CD14-positive monocyte (primary cell): ENCODE measurements around the gene TNFAIP8L1. TPM values are rescaled to one million over a fixed set of nuclear protein-coding genes. Genes with fewer than 3 reads are reported as not detected.

ENCODE experiments used
- DNase-seq, 3 donors: peaks; one replicate each; pipeline ENCODE4 v3.0.0-alpha.2; 2011 to 2022
- H2AFZ ChIP-seq: 2 replicates; pipeline ENCODE4 v1.6.0; 2012; ENCODE audit warnings: mild to moderate bottlenecking, low read depth, low read length, inconsistent platforms; ENCODE audit not compliant: insufficient read depth, poor library complexity, severe bottlenecking
- H3K27ac ChIP-seq, 2 donors: 1 replicate in 1 of 2; 2 replicates in 1 of 2; pipeline ENCODE4 v1.5.1; 2012 to 2013; ENCODE audit warnings: low read length in 2 of 2, control low read depth in 1 of 2, inconsistent platforms in 1 of 2, low read depth in 1 of 2, mild to moderate bottlenecking in 1 of 2
- H3K27me3 ChIP-seq, 2 donors: one replicate each; pipeline versions ENCODE4 v1.6.0 to v1.6.1; 2011 to 2013; ENCODE audit warnings: low read length in 2 of 2; ENCODE audit not compliant: control insufficient read depth in 2 of 2, insufficient read depth in 2 of 2
- H3K36me3 ChIP-seq, 2 donors: replicated peaks in 1 of 2; 1 replicate in 1 of 2; 2 replicates in 1 of 2; pipeline versions ENCODE4 v1.5.1 to v1.6.1; 2012 to 2013; ENCODE audit warnings: low read length in 2 of 2, control low read depth in 1 of 2, inconsistent platforms in 1 of 2, mild to moderate bottlenecking in 1 of 2; ENCODE audit not compliant: insufficient read depth in 2 of 2, control insufficient read depth in 1 of 2
- H3K4me1 ChIP-seq, 2 donors: 1 replicate in 1 of 2; 2 replicates in 1 of 2; pipeline versions ENCODE4 v1.5.1 to v1.6.1; 2012 to 2013; ENCODE audit warnings: low read length in 2 of 2, control low read depth in 1 of 2, inconsistent platforms in 1 of 2, mild to moderate bottlenecking in 1 of 2, moderate library complexity in 1 of 2; ENCODE audit not compliant: insufficient read depth in 2 of 2, control insufficient read depth in 1 of 2
- H3K4me2 ChIP-seq: replicated peaks from 2 replicates; pipeline ENCODE3; 2012; ENCODE audit warnings: low read length, moderate library complexity, mild to moderate bottlenecking; ENCODE audit not compliant: poor library complexity, severe bottlenecking; ENCODE audit errors: extremely low read depth
- H3K4me3 ChIP-seq, 3 experiments: fragments of 200-600 bp in 1 of 3; sonication (generic) in 1 of 3; replicated peaks in 1 of 3; 1 replicate in 2 of 3; 2 replicates in 1 of 3; pipeline ENCODE4 v1.5.1; 2011 to 2013; ENCODE audit warnings: low read length in 3 of 3, mild to moderate bottlenecking in 3 of 3, control low read depth in 2 of 3, low read depth in 2 of 3, inconsistent platforms in 1 of 3, moderate library complexity in 1 of 3
- H3K79me2 ChIP-seq: 2 replicates; pipeline ENCODE4 v1.6.0; 2012; ENCODE audit warnings: mild to moderate bottlenecking, control low read depth, inconsistent platforms, low read length, moderate library complexity; ENCODE audit not compliant: insufficient read depth
- H3K9ac ChIP-seq: 2 replicates; pipeline ENCODE4 v1.6.0; 2017; ENCODE audit warnings: low read length, mild to moderate bottlenecking; ENCODE audit not compliant: insufficient read depth, poor library complexity, severe bottlenecking
- H3K9me3 ChIP-seq, 2 donors: replicated peaks in 1 of 2; 1 replicate in 1 of 2; 2 replicates in 1 of 2; pipeline versions ENCODE4 v1.5.1 to v1.6.1; 2012 to 2013; ENCODE audit warnings: low read length in 2 of 2, control low read depth in 1 of 2; ENCODE audit not compliant: control insufficient read depth in 1 of 2, insufficient read depth in 1 of 2
- H4K20me1 ChIP-seq: 2 replicates; pipeline ENCODE4 v1.6.0; 2012; ENCODE audit warnings: mild to moderate bottlenecking, low read length, control low read depth, moderate library complexity; ENCODE audit not compliant: insufficient read depth
- H3K27ac Mint-ChIP-seq, 7 donors: one replicate each; pipeline ENCODE4 v1.8.0; 2020; ENCODE audit warnings: mild to moderate bottlenecking in 7 of 7, mixed read lengths in 7 of 7, moderate library complexity in 6 of 7, inconsistent platforms in 2 of 7
- H3K27me3 Mint-ChIP-seq, 3 donors: one replicate each; pipeline ENCODE4 v1.8.0; 2021 to 2022; ENCODE audit warnings: low read depth in 3 of 3, mild to moderate bottlenecking in 3 of 3, mixed read lengths in 3 of 3, moderate library complexity in 3 of 3, inconsistent platforms in 1 of 3
- H3K36me3 Mint-ChIP-seq, 2 donors: one replicate each; pipeline ENCODE4 v1.8.0; 2020; ENCODE audit warnings: mixed read lengths in 2 of 2, inconsistent platforms in 1 of 2, mild to moderate bottlenecking in 1 of 2
- H3K4me1 Mint-ChIP-seq: one replicate; pipeline ENCODE4 v1.8.0; 2020; ENCODE audit warnings: mild to moderate bottlenecking, mixed read lengths
- H3K4me3 Mint-ChIP-seq, 2 donors: one replicate each; pipeline ENCODE4 v1.8.0; 2020; ENCODE audit warnings: mild to moderate bottlenecking in 2 of 2, mixed read lengths in 2 of 2, moderate library complexity in 1 of 2
- H3K9me3 Mint-ChIP-seq, 7 donors: one replicate each; pipeline ENCODE4 v1.8.0; 2020 to 2022; ENCODE audit warnings: mixed read lengths in 7 of 7, mild to moderate bottlenecking in 6 of 7, moderate library complexity in 6 of 7, inconsistent platforms in 2 of 7
- WGBS: methylation state at CpG from one replicate; pipeline ENCODE4 v1.1.5; 2013; ENCODE audit warnings: missing lambda C conversion rate; ENCODE audit not compliant: insufficient coverage; 5-methylcytosine and 5-hydroxymethylcytosine counted together
- intact Hi-C, 2 donors: fragments of 100-400 bp; cut with micrococcal nuclease; formaldehyde crosslinking; loops; one replicate each; pipeline versions ENCODE4 v1.15.0 to v1.15.1; 2023
- polyA plus RNA-seq, 3 donors: library from polyadenylated mRNA; depleted of rRNA in 1 of 3; unstranded in 2 of 3; stranded (reverse) in 1 of 3; fragments of 300-500 nt in 2 of 3; fragments of >200 nt in 1 of 3; fragmentation: Illumina TruSeq in 2 of 3; gene quantifications; 1 replicate in 2 of 3; 2 replicates in 1 of 3; pipeline ENCODE4 v1.2.3, GENCODE V29; 2012 to 2021
- TF ChIP-seq, protein P1 (sequence below): fragments of 200-600 bp; IDR thresholded peaks from one replicate; pipeline ENCODE4 v1.8.0; 2022; ENCODE audit warnings: antibody characterized with exemption, mild to moderate bottlenecking

TNFAIP8L1 gene
- polyA plus RNA-seq, 3 donors, result 1.8 to 3.9 (median 3.7) TPM

DNA sequence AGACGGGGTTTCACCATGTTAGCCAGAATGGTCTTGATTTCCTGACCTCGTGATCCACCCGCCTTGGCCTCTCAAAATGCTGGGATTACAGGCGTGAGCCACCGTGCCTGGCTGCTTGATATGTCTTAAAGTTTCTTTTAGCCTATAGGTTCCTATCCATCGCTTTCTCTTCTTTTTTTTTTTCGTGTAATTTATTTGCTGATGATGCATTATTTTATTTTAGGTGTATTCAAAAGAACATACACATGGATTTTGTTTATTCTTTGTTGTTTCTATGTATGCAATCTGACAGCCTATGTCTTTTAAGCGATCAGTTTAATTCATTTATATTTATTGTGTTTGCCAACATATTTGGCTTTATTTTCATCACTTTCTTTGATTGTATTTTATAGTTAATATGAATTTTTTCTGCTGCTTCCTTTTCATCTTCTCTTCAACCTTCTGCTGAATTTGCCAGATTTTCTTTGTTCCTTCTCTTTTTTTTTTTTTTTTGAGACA, 26.0 kb upstream of the TNFAIP8L1 start:
- Histone ChIP-seq H3K9me3 (no peaks in the 10 kb centered on the region), H2AFZ (no peak overlapping the region), H3K36me3 (no peaks in the 10 kb centered on the region), H3K9ac (no peak overlapping the region), H3K79me2 (no peaks in the 10 kb centered on the region), H3K4me2 (no peak overlapping the region), H3K27me3 (peaks cover 0 to 7% of the 10 kb centered on the region in 2 donors), H3K4me1 (peaks cover 32 to 38% of the 10 kb centered on the region in 2 donors), H3K27ac (no peak overlapping the region), H3K4me3 (no peak overlapping the region), H4K20me1 (no peaks in the 10 kb centered on the region)
- DNase-seq, result no peak
- Mint-ChIP-seq H3K27me3 (peaks cover 6 to 13% (median 12%) of the 10 kb centered on the region in 3 donors), H3K36me3 (no peaks in the 10 kb centered on the region), H3K27ac (peak overlapping the region in 2 of 7 donors; percentile 11 to 60), H3K4me3 (no peak overlapping the region), H3K9me3 (peaks cover 0 to 5% (median 0%) of the 10 kb centered on the region in 7 donors), H3K4me1 (peaks cover 34% of the 10 kb centered on the region)
- intact Hi-C loops, result no loop called here
- WGBS, result 88% methylated on average over 4 of the region's 8 CpGs
- TF ChIP-seq, protein P1, sequence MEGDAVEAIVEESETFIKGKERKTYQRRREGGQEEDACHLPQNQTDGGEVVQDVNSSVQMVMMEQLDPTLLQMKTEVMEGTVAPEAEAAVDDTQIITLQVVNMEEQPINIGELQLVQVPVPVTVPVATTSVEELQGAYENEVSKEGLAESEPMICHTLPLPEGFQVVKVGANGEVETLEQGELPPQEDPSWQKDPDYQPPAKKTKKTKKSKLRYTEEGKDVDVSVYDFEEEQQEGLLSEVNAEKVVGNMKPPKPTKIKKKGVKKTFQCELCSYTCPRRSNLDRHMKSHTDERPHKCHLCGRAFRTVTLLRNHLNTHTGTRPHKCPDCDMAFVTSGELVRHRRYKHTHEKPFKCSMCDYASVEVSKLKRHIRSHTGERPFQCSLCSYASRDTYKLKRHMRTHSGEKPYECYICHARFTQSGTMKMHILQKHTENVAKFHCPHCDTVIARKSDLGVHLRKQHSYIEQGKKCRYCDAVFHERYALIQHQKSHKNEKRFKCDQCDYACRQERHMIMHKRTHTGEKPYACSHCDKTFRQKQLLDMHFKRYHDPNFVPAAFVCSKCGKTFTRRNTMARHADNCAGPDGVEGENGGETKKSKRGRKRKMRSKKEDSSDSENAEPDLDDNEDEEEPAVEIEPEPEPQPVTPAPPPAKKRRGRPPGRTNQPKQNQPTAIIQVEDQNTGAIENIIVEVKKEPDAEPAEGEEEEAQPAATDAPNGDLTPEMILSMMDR, result no peak

DNA sequence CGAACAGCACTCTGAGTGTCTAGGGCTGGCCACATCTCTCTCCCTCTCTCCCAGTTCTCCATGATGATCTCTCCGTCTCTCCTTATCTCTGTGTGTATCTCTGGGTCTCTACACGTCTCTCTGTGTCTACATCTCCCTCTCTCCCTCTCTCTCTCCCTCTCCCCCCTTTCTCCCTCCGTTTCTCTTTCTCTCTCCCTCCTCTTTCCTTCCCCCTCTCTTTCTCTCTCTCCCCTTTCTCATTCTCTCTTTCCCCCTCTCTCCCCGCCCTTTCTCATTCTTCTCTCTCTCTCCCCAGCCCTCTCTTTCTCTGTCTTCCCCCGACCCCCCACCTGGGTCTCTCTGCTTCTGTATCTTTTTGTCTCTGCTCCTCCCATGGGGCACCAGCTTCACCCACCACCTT, 21.3 kb upstream of the TNFAIP8L1 start:
- Histone ChIP-seq H3K9me3 (no peaks in the 10 kb centered on the region), H3K27ac (no peak overlapping the region), H3K4me3 (no peak overlapping the region), H3K4me1 (no peaks in the 10 kb centered on the region), H3K9ac (no peak overlapping the region), H3K27me3 (peaks cover 0 to 11% of the 10 kb centered on the region in 2 donors), H2AFZ (no peak overlapping the region), H4K20me1 (no peaks in the 10 kb centered on the region), H3K79me2 (no peaks in the 10 kb centered on the region), H3K4me2 (no peak overlapping the region), H3K36me3 (no peaks in the 10 kb centered on the region)
- peaks cover 12 to 34% (median 22%) of the 10 kb centered on the region in 3 donors for H3K27me3 Mint-ChIP-seq
- intact Hi-C loops, result no loop called here
- no peaks in the 10 kb centered on the region for H3K36me3 Mint-ChIP-seq
- 41% methylated on average over 4 of the region's 6 CpGs for WGBS
- TF ChIP-seq, protein P1, result no peak
- H3K4me3 Mint-ChIP-seq, result peak overlapping the region in 1 of 2 donors; percentile 22
- H3K27ac Mint-ChIP-seq, result no peak overlapping the region
- DNase-seq, result no peak
- peaks cover 0 to 5% (median 0%) of the 10 kb centered on the region in 7 donors for H3K9me3 Mint-ChIP-seq
- no peaks in the 10 kb centered on the region for H3K4me1 Mint-ChIP-seq
